Activated T-cell treated with anti-CD3 and anti-CD28 coated beads for 24 hours (primary cell): ENCODE results near the gene KLHDC10.
"Not testable (repeated sequence)": the region's sequence is repeated elsewhere in the genome, so short reads cannot be mapped to it uniquely, and the experiment has no call there.

Source experiments
- DNase-seq: peaks from one replicate; pipeline ENCODE4 v3.0.0-alpha.2; 2020; ENCODE audit warnings: low read depth

Gene KLHDC10

GRCh38 chr7:130079846-130080394, 9.6 kb downstream of the KLHDC10 start:
- DNase-seq = no peak

GRCh38 chr7:130083497-130083896, 13.2 kb downstream of the KLHDC10 start:
- not testable (repeated sequence) for DNase-seq

GRCh38 chr7:130084037-130084875, 13.9 kb downstream of the KLHDC10 start:
- DNase-seq = no peak

DNA sequence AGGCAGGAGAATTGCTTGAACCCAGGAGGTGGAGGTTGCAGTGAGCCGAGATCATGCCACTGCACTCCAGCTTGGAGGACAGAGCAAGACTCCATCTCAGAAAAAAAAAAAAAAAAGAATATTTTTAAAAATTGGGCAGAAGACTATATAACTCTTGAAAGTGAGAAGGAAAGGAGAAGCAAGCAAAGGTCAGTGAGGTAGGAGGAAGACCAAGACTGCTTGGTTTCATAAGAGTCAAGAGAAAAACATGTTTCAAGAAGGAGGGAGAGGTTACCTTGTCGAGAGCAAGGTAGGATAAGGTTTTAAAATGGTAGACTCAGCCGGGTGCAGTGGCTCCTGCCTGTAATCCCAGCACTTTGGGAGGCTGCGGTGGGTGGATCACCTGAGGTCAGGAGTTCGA, 14.9 kb downstream of the KLHDC10 start:
- DNase-seq = not testable (repeated sequence)

DNA sequence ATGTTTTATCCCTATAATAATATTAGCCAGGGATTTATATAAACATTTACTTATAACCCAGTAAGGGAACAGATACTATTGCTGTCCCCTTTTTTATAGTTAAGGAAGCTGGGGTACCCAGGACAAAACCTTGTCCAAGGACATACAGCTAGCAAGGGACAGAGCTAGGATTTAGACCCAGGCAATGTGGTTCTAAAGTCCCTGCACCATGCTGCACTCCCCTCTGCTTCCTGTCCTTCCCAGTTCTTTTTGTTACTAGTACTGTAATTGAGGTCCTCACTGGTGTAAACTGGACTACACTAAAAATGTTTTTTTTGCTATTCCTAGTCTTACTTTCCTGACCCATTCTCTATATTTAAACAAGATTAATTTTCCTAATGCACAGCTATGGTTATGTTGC, 16.6 kb downstream of the KLHDC10 start:
- no peak for DNase-seq

DNA sequence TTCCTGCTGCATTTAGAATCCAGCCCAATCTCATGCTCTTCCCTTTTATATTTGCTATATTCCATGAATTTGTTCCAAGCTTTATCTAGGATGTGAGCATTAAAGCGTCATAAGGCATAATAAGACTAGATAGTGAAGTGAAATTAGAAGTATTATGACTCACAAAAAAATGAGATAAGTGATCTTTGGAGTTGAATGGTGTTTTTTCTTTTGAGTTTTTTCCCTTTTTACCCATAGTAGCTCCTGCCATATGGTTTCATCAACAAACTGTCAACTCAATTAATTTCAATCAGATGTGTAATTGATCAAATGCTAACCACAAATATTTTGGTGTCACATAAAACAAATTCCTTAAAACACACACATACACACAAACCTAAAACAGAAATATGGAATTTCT, 17.0 kb downstream of the KLHDC10 start:
- no peak for DNase-seq

DNA sequence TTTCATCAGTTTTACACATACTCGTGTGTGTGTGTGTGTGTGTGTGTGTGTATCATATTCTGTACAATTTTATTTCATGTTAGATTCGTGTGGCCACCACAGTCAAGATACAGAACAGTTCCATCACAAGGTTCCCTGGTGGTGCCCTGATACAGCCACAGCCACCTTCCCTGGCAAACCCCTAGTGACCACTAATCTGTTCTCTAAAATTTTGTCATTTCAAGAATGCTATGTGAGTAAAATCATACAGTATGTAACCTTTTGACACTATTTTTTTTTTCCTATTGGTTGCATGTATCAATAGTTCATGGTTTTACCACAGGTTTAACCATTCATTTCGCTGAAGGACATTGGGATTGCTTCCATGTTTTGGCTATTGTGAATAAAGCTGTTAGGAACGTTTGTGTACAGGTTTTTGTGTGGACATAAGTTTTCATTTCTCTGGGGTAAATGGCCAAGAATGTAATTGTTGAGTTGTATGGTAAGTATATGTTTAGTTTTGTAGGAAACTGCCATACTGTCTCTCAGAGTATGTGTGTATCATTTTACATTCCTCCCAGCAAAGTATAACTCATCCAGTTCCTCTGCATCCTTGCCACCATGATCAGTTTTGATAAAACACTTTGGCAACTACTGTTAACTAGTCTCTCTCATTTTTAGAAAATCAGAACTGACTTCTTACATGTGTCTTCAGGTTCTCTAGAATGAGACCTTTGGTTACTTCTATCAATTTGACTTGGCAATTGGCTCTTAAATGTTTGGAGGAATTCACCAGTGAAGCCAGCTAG, 20.6 kb downstream of the KLHDC10 start:
- DNase-seq = no peak

- no peak for DNase-seq
These were observed 21.7 kb downstream of the KLHDC10 start for GRCh38 chr7:130091999-130092398.

GRCh38 chr7:130092598-130092997, 22.3 kb downstream of the KLHDC10 start:
- no peak for DNase-seq

DNA sequence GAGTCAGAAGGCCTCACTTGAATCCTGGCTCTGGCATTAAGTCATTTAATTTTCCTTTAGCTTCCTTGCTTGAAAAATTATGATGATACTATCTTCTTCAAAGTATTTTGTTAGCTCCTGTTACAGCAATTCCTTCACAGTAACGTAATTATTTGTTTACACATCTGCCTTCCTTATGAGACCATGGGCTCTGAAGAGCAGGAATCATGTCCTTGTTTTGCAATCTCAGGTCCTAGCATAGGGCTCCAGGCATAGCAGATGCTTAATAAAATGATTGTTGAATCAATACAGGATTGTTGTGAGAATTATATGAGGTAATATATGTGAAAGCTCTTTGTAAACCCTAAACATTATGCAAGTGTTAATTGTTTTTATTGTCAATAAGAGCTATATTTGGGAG, 25.5 kb downstream of the KLHDC10 start:
- no peak for DNase-seq

DNA sequence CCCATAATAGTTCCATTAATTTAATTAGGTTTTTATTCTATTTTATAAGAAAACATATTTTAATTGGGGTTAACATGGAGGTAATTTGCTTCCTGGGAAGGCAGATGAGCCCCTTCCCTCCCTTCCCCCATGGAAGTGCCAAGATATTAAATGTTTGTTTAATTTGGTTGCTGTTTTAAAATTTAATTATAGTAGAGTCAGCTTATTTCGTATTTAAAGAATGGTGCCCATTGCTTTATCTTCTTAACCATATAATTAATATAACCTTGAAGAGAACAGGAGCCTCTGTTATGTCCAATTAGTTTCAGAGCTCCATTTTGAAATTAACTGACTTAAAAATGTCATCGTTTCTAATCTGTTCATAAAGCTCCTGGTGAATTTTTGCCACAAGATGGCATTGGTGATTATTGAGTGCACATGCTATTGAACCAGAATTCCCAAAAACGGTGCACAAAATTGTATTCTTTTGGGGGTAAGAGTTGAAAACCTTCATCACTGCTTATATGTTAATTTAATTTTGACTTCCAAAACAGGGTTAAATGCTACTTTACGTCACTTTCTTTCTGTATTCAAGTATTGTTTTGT, 26.0 kb downstream of the KLHDC10 start:
- DNase-seq = no peak

GRCh38 chr7:130099331-130099730, 29.0 kb downstream of the KLHDC10 start:
- DNase-seq = no peak

DNA sequence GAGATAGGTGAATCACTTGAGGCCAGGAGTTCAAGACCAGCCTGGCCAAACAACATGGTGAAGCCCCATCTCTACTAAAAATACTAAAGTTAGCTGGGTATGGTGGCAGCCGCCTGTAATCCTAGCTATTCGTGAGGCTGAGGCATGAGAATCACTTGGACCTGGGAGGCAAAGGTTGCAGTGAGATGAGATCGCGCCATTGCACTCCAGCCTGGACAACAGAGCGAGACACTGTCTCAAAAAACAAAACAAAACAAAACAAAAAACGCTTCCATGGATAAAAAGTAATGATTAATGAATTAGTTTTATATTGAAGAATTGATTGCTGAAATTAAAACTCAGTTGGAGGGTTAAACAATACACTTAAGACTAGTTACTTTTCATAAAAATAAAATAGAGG, 32.3 kb downstream of the KLHDC10 start:
- no peak for DNase-seq

DNA sequence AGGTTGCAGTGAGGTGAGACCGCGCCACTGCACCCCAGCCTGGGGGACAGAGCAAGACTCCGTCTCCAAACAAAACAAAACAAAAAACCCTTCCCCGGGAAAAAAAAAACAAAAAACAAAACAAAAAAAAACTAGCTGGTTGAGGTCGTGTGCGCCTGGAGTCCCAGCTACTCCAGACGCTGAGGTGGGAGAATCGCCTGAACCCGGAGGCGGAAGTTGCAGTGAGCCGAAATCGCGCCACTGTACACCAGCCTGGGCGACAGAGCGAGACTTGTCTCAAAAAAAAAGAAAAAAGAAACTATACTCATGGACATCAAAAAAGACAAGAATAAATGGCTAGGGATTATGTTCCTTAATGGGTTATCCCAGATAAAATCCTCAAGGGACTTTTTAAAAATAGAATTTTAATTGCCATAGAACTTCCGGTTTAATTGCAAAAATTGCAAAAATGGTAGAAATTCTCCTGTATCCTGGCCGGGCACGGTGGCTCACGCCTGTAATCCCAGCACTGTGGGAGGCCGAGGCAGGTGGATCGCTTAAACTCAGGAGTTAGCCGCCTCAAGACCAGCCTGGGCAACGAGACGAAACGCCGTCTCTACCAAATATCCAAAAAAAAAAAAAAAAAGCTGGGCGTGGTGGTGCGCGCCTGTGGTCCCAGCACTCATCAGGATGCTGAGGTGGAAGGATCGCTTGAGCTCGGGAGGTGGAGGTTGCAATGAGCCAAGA, 37.8 kb downstream of the KLHDC10 start:
- DNase-seq = no peak

GRCh38 chr7:130108809-130109208, 38.5 kb downstream of the KLHDC10 start:
- DNase-seq = no peak

DNA sequence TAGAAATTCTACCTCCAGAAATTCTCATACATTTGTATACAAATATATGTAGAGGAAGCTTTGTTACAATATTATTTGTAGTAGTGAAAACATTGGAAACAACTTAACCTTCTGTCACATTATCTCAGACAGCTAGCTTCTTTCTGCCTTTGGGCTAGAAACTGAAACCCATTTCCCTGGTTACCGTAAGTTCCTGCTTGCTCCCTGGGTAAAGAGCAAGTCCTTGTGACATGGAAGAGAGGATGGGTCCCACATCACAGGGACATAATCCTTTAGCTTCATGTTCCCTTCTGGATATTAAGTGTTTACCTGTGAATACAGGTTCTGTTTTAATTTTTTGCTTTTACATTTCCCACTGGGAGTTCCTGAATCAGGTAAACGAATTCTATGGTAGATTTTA, 41.8 kb downstream of the KLHDC10 start:
- no peak for DNase-seq

DNA sequence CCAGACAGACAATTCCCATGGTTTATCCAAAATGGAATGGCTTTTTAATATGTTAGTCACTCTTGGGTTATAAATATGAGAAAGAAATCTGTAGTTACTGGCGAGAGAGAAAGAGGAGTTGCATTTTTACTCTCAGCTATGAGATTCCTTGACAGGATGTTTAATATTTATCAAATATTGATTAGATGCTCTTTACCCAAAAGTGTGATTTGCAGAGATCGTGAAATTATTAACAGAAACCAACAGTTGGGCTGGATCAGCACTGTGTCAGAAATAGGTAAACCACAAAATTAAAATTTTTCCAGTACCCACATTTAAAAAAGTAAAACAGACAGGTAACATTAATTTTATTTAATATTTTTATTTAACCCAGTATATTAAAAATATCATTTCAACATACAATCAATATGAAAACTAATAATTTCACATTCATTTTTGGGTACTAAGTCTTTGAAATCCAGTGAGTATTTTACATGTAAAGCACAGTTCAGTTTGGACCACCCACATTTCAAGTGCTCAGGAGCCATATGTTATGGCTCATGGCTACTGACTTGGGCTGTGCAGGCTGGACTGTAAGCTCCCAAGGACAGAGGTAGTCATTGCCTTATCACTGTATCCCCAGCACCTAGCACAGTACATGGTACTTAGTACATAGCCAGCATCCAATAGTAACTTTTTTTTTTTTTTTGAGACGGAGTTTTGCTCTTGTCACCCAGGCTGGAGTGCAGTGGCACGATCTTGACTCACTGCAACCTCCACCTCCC, 42.5 kb downstream of the KLHDC10 start:
- no peak for DNase-seq

GRCh38 chr7:130113426-130113805, 43.1 kb downstream of the KLHDC10 start:
- DNase-seq = not testable (repeated sequence)

GRCh38 chr7:130113887-130114286, 43.6 kb downstream of the KLHDC10 start:
- no peak for DNase-seq

GRCh38 chr7:130114374-130114773, 44.0 kb downstream of the KLHDC10 start:
- no peak for DNase-seq

GRCh38 chr7:130114776-130115175, 44.4 kb downstream of the KLHDC10 start:
- no peak for DNase-seq
